GM19193 (cell line): ENCODE measurements around the gene C1orf94.

Experiments used
- POLR2A ChIP-seq: IDR thresholded peaks from 4 replicates; pipeline ENCODE4 v1.6.1; 2011; ENCODE audit not compliant: insufficient read depth, insufficient read length; ENCODE audit errors: extremely low read depth

The C1orf94 gene, protein sequence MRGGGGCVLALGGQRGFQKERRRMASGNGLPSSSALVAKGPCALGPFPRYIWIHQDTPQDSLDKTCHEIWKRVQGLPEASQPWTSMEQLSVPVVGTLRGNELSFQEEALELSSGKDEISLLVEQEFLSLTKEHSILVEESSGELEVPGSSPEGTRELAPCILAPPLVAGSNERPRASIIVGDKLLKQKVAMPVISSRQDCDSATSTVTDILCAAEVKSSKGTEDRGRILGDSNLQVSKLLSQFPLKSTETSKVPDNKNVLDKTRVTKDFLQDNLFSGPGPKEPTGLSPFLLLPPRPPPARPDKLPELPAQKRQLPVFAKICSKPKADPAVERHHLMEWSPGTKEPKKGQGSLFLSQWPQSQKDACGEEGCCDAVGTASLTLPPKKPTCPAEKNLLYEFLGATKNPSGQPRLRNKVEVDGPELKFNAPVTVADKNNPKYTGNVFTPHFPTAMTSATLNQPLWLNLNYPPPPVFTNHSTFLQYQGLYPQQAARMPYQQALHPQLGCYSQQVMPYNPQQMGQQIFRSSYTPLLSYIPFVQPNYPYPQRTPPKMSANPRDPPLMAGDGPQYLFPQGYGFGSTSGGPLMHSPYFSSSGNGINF

DNA sequence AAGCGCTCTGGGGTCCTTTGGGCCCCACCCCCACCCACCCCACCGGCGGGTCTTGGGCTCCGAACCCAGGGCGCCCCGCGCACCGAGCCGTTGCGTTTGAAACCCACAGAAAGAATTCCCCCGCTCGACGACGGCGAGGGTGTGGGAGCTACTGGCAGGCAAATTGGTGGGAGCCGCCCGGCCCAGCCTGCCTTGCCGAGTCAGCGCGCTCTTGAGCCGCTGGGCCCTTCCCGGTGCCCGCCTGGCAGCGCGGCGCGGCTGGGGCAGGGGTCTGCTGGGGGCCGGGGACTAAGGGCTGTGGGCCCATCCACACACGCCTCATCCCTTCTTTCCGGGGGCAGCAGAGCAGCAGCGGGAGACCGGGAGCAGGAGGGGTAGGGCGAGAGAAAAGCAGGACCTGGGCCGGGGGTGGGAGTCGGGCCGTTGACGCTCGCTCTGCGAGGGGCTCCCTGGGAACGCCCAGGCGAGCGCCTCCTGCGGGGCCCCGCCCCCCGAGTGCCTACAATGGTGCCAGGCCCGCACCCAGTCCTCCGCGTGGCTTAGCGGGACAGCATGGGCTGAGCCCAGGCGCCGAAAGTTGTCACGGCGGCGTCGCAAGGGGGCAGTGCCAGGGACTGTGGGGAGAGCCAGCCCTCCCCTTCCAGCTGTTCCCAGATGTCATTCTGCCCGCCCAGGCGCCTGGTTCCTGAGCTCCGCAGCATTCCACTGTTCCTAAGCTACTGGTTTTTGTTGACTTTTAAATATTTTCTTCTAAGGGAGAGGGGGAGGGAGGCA is at the start of gene C1orf94:
Gene C1orf94 (plus strand): TSS at position 78 of the 774 bp plus-strand sequence. CDS start 883 bp downstream, outside the sequence.
- TF ChIP-seq POLR2A = no peak

DNA sequence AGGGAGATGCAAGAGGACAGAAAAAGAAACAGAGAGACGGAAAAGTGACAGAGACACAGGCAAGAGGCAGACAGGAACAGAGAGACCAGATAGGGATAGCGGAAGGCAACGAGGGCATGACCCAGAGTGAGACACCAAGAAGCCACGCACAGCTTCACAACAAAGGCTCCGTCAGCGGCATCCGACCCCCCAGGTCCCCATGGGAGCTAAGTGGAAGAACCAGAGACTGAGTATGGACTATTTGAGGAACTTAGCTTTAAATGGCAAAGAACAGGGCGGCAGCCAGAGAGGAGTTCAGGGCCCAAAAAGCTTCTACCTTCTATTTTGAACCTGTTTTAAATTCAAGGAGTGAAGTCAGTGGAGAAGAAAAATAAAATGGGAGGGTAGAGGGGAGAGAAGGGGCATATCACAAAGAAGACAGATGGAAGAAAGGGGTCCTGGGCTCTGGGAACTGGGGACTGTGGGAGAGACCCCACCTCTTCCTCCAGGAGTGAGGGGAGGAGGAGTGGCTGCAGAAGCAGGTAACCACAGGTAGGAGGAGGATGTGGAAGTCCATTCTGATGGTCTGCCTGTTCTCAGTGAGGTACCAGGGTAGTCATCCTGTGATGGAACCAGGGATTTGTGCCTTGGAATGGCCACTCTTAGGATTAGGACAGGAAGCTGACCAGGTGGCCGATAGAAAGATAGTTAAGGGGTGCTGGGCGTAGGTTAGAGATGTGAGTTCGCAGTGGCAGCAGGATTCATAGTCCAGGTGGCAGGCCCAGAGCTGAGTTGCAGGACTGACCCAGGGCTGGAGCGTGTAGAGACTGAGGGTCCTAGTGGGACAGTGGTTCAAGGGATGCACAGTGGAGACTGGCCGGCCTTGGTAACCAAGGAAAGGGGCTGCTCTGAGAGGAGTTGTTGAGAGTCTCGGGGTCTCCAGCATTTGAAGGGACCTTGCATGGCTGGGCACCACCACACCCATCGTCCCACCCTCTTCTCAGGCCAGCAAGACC is 49.4 kb upstream of the C1orf94 start:
- no peak for TF ChIP-seq POLR2A

GRCh38 chr1:34128186-34128889 is 48.4 kb upstream of the C1orf94 start:
- no peak for TF ChIP-seq POLR2A

DNA sequence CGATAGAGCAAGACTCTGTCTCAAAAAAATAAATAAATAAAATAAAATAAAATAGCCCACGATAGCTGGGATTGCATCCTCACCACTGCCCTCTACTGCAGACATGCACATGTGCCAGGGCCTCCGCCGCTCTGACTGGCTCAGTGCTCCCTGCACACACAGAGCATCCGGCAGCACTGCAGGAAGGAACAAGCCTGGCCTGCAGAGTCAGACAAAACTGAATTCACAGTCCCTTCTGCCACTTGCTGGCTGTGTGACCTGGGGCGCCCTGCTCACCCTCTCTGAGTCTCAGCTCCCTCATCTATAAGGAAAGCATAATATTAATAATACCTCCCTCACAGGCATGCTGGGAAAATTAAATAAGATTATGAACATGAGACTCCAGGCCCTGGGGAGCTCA is 47.1 kb upstream of the C1orf94 start:
- no peak for TF ChIP-seq POLR2A

DNA sequence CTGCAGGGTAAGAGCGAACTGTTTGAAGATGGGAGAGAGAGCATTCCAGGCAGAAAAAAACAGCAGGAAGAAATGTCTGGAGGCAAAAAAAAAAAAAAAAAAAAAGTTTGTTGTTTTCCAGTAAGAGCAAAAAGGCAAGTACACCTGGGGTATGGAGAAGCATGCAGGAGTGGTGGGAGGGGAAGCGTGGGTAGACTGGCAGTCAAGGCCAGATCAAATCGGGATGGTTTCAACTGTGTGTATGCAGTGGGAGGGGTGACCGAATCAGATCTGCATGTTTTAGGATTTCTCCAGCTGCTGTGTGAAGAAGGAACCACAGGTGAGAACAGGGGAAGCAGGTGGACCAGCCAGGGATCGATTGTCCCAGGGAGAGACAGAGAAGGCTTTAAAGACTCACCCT is 46.4 kb upstream of the C1orf94 start:
- TF ChIP-seq POLR2A = no peak

- no peak for TF ChIP-seq POLR2A
These were observed 45.1 kb upstream of the C1orf94 start for GRCh38 chr1:34131396-34132160.

DNA sequence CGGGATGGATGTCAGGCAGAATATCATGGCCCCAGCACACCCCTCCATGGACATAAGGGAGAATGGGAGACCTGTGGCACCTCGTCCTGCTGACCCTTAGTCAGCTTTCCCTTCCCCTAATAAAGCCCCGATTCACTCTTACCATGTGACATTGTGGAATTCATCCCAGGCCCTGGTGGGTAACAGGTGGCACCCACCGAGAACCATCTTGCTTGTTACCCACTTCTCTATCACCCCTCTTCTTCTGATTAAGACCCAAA is 44.6 kb upstream of the C1orf94 start:
- TF ChIP-seq POLR2A = no peak

- TF ChIP-seq POLR2A = no peak
These were observed 39.3 kb upstream of the C1orf94 start for GRCh38 chr1:34137411-34137810.

- no peak for TF ChIP-seq POLR2A
These were observed 36.6 kb upstream of the C1orf94 start for GRCh38 chr1:34140011-34140676.

GRCh38 chr1:34143975-34144374 is 32.7 kb upstream of the C1orf94 start:
- TF ChIP-seq POLR2A = no peak

GRCh38 chr1:34144766-34145165 is 31.9 kb upstream of the C1orf94 start:
- no peak for TF ChIP-seq POLR2A

DNA sequence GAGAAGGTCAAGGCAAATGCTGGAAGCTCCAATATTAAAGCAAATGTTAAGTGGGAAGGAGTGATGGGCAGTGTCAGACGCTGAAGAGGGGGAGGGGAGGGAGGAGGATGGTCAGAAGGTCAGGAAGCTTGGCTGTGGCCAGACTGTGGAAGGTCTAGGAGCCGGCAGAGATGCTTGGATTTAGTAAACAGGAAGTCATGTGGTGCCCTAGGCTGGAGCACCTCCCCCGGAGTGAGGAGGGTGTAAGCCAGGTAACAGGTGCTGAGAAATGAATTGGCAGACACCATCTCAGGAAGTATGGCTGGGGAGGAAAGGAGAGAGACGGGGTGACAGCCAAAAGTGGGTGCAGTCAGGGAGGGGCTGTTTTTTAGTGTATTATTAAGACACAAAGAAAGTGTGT is 29.4 kb upstream of the C1orf94 start:
- no peak for TF ChIP-seq POLR2A

- no peak for TF ChIP-seq POLR2A
These were observed 27.2 kb upstream of the C1orf94 start for GRCh38 chr1:34149501-34149900.

GRCh38 chr1:34153246-34153645 is 23.5 kb upstream of the C1orf94 start:
- no peak for TF ChIP-seq POLR2A

GRCh38 chr1:34155860-34156259 is 20.8 kb upstream of the C1orf94 start:
- no peak for TF ChIP-seq POLR2A
